H1 (cell line): ENCODE results near the gene NR5A2. TPM values are rescaled to one million over a fixed set of nuclear protein-coding genes. Genes with fewer than 3 reads are reported as not detected.

Experiments used
- CTCF ChIA-PET: fragments of 300-600 bp; sonication (Branson Sonifier 250); formaldehyde crosslinking; loops from one replicate; lab custom pipeline; 2021; ENCODE audit not compliant: partially characterized antibody; lab: Charles Lee
- POLR2A ChIA-PET: fragments of 300-600 bp; sonication (Branson Sonifier 250); formaldehyde crosslinking; loops from one replicate; lab custom pipeline; 2021; ENCODE audit warnings: inconsistent platforms; ENCODE audit not compliant: partially characterized antibody; lab: Charles Lee
- DNase-seq, 2 experiments: peaks; one replicate each; pipeline versions ENCODE4 v3.0.0 to v3.0.0-alpha.2; 2010 to 2022; ENCODE audit warnings: low spot score in 2 of 2, low read depth in 1 of 2, mixed read lengths in 1 of 2
- FAIRE-seq: peaks from 2 replicates; lab custom pipeline; 2011; peaks lifted over from hg19 to GRCh38; lab: Jason Lieb, UNC
- H2AFZ ChIP-seq: 2 replicates; pipeline ENCODE4 v1.8.1; 2012; ENCODE audit warnings: low read length, inconsistent platforms
- H2AK5ac ChIP-seq: 2 replicates; pipeline ENCODE4 v1.6.1; 2013; ENCODE audit warnings: low read depth, low read length
- H2BK120ac ChIP-seq: replicated peaks from 2 replicates; pipeline ENCODE3; 2013; ENCODE audit warnings: low read depth, low read length, inconsistent platforms
- H2BK12ac ChIP-seq: 2 replicates; pipeline ENCODE4 v1.6.1; 2013; ENCODE audit warnings: low read depth, low read length
- H2BK15ac ChIP-seq: 2 replicates; pipeline ENCODE4 v1.6.1; 2013; ENCODE audit warnings: low read length
- H2BK20ac ChIP-seq: 2 replicates; pipeline ENCODE4 v1.6.1; 2013; ENCODE audit warnings: low read length
- H2BK5ac ChIP-seq: 2 replicates; pipeline ENCODE4 v1.6.1; 2013; ENCODE audit warnings: low read depth, low read length
- H3K14ac ChIP-seq: 2 replicates; pipeline ENCODE4 v1.6.1; 2013; ENCODE audit warnings: inconsistent platforms; ENCODE audit not compliant: insufficient read length
- H3K18ac ChIP-seq: 2 replicates; pipeline ENCODE4 v1.6.1; 2013; ENCODE audit warnings: low read length; ENCODE audit errors: extremely low read depth
- H3K23ac ChIP-seq: 2 replicates; pipeline ENCODE4 v1.6.1; 2013; ENCODE audit warnings: inconsistent platforms; ENCODE audit not compliant: insufficient read length
- H3K23me2 ChIP-seq: 2 replicates; pipeline ENCODE4 v1.6.1; 2013; ENCODE audit warnings: low read depth, low read length
- H3K27ac ChIP-seq: 2 replicates; pipeline ENCODE4 v1.6.1; 2011; ENCODE audit warnings: low read depth, low read length, inconsistent platforms
- H3K27me3 ChIP-seq, 4 experiments: replicated peaks in 1 of 4; 1 replicate in 1 of 4; 2 replicates in 3 of 4; pipeline versions ENCODE4 v1.6.1 to v1.8.1; 2011 to 2013; ENCODE audit warnings: low read length in 3 of 4, mild to moderate bottlenecking in 3 of 4, inconsistent platforms in 2 of 4, mixed read lengths in 2 of 4, moderate library complexity in 1 of 4; ENCODE audit not compliant: control insufficient read depth in 3 of 4, insufficient read depth in 3 of 4; ENCODE audit errors: extremely low read depth in 1 of 4
- H3K36me3 ChIP-seq, 4 experiments: 2 replicates each; pipeline versions ENCODE4 v1.6.1 to v1.8.1; 2011 to 2013; ENCODE audit warnings: mild to moderate bottlenecking in 4 of 4, low read length in 3 of 4, moderate library complexity in 2 of 4, control low read depth in 1 of 4, inconsistent platforms in 1 of 4; ENCODE audit not compliant: insufficient read depth in 4 of 4, control insufficient read depth in 2 of 4
- H3K4ac ChIP-seq: replicated peaks from 2 replicates; pipeline ENCODE3; 2013; ENCODE audit warnings: low read length, low read depth, mixed read lengths, inconsistent platforms; ENCODE audit not compliant: insufficient read length
- H3K4me1 ChIP-seq, 4 experiments: replicated peaks in 1 of 4; 1 replicate in 1 of 4; 2 replicates in 3 of 4; pipeline versions ENCODE4 v1.6.1 to v1.8.1; 2011 to 2013; ENCODE audit warnings: low read length in 3 of 4, inconsistent platforms in 2 of 4, mixed read lengths in 1 of 4; ENCODE audit not compliant: insufficient read depth in 4 of 4, control insufficient read depth in 3 of 4
- H3K4me2 ChIP-seq, 2 experiments: 2 replicates each; pipeline versions ENCODE4 v1.6.1 to v1.8.1; 2011 to 2013; ENCODE audit warnings: low read depth in 2 of 2, low read length in 2 of 2, control low read depth in 1 of 2, inconsistent platforms in 1 of 2, mild to moderate bottlenecking in 1 of 2; ENCODE audit not compliant: insufficient read depth in 1 of 2
- H3K4me3 ChIP-seq, 4 experiments: fragments of 200-600, 300-600 bp in 1 of 4; sonication (generic), shearing (Covaris generic), sonication (Bioruptor Twin) in 1 of 4; 2 replicates each; pipeline versions ENCODE4 v1.5.1 to v1.8.1; 2011 to 2016; ENCODE audit warnings: low read length in 4 of 4, low read depth in 3 of 4, control low read depth in 2 of 4, inconsistent platforms in 2 of 4, mild to moderate bottlenecking in 2 of 4, mixed read lengths in 1 of 4, moderate library complexity in 1 of 4; ENCODE audit not compliant: insufficient read depth in 2 of 4; ENCODE audit errors: extremely low read depth in 1 of 4
- H3K56ac ChIP-seq: replicated peaks from 2 replicates; pipeline ENCODE3; 2013; ENCODE audit warnings: low read depth, mild to moderate bottlenecking, mixed read lengths, low read length, inconsistent platforms; ENCODE audit not compliant: insufficient read length
- H3K79me1 ChIP-seq: 2 replicates; pipeline ENCODE4 v1.6.1; 2013; ENCODE audit warnings: low read depth, low read length, control low read depth
- H3K79me2 ChIP-seq, 2 experiments: 2 replicates each; pipeline versions ENCODE4 v1.6.1 to v1.8.1; 2012 to 2013; ENCODE audit warnings: low read length in 2 of 2, mild to moderate bottlenecking in 2 of 2, inconsistent platforms in 1 of 2; ENCODE audit not compliant: insufficient read depth in 2 of 2, control insufficient read depth in 1 of 2
- H3K9ac ChIP-seq, 4 experiments: replicated peaks in 1 of 4; 1 replicate in 1 of 4; 2 replicates in 3 of 4; pipeline versions ENCODE4 v1.6.1 to v1.8.1; 2011 to 2013; ENCODE audit warnings: low read depth in 3 of 4, low read length in 3 of 4, control low read depth in 2 of 4, mild to moderate bottlenecking in 2 of 4, moderate library complexity in 2 of 4, inconsistent platforms in 1 of 4; ENCODE audit errors: extremely low read depth in 1 of 4
- H3K9me3 ChIP-seq, 2 experiments: 2 replicates each; pipeline versions ENCODE4 v1.6.1 to v1.8.1; 2012 to 2013; ENCODE audit warnings: mild to moderate bottlenecking in 2 of 2, moderate library complexity in 2 of 2, control low read depth in 1 of 2, inconsistent platforms in 1 of 2, low read depth in 1 of 2, low read length in 1 of 2, mixed read lengths in 1 of 2; ENCODE audit not compliant: insufficient read depth in 2 of 2
- H4K20me1 ChIP-seq, 2 experiments: replicated peaks in 1 of 2; 2 replicates each; pipeline versions ENCODE3 to v1.8.1; 2011 to 2013; ENCODE audit warnings: inconsistent platforms in 2 of 2, low read length in 2 of 2, mild to moderate bottlenecking in 1 of 2; ENCODE audit not compliant: insufficient read depth in 2 of 2, control insufficient read depth in 1 of 2
- H4K5ac ChIP-seq: 2 replicates; pipeline ENCODE4 v1.6.1; 2013; ENCODE audit warnings: low read length, low read depth, mixed read lengths, inconsistent platforms; ENCODE audit not compliant: insufficient read length
- H4K8ac ChIP-seq: 2 replicates; pipeline ENCODE4 v1.8.0; 2013; ENCODE audit warnings: mild to moderate bottlenecking, moderate library complexity, low read length, inconsistent platforms; ENCODE audit not compliant: insufficient read depth; ENCODE audit errors: extremely low read depth
- H4K91ac ChIP-seq: replicated peaks from 2 replicates; pipeline ENCODE3; 2013; ENCODE audit warnings: low read length, mixed read lengths, inconsistent platforms; ENCODE audit not compliant: insufficient read length
- RXRA ChIP-seq: IDR thresholded peaks from 2 replicates; pipeline ENCODE4 v1.6.1; 2011; ENCODE audit warnings: low read depth, mild to moderate bottlenecking, low read length, moderate library complexity; ENCODE audit not compliant: insufficient read depth
- SUZ12 ChIP-seq: fragments of 200-600 bp; sonication (generic); IDR thresholded peaks from 2 replicates; pipeline ENCODE4 v1.6.1; 2012; ENCODE audit warnings: mild to moderate bottlenecking, inconsistent platforms, low read length, moderate library complexity, mixed read lengths
- WGBS, 2 experiments: shearing (Covaris generic) in 1 of 2; methylation state at CpG; one replicate each; pipeline versions ENCODE4 v1.1.6 to v1.1.7; 2013 to 2015; ENCODE audit warnings: low lambda C conversion rate in 2 of 2, mixed read lengths in 2 of 2, inconsistent platforms in 1 of 2, low coverage in 1 of 2, missing lambda C conversion rate in 1 of 2; ENCODE audit not compliant: insufficient replicate concordance in 2 of 2, insufficient coverage in 1 of 2, insufficient read length in 1 of 2; ENCODE audit errors: extremely low coverage in 1 of 2, missing lambda C conversion rate in 1 of 2; 5-methylcytosine and 5-hydroxymethylcytosine counted together
- polyA plus RNA-seq, 7 experiments: library from polyadenylated mRNA; depleted of rRNA in 3 of 7; stranded (reverse) in 5 of 7; unstranded in 2 of 7; fragments of >200 nt in 5 of 7; fragments of 200-250 nt in 2 of 7; gene quantifications; 1 replicate in 5 of 7; 2 replicates in 1 of 7; 4 replicates in 1 of 7; pipeline versions ENCODE4 v1.2.1 to v1.2.3, GENCODE V29; 2011 to 2013; ENCODE audit warnings: missing spikeins in 2 of 7, mixed read lengths in 2 of 7
- total RNA-seq: library from RNA; stranded (reverse); fragmentation: NEBNext Ultra II Directional; extraction: Animal tissue kit (Norgen Biotek cat#: 25700); gene quantifications from 2 replicates; pipeline ENCODE4 v1.2.1, GENCODE V29; 2021
- TF ChIP-seq, protein P1 (sequence below), 3 experiments: IDR thresholded peaks; 1 replicate in 2 of 3; 2 replicates in 1 of 3; pipeline versions ENCODE4 v1.5.1 to v1.6.1; 2011; ENCODE audit warnings: low read length in 3 of 3, mild to moderate bottlenecking in 3 of 3, inconsistent platforms in 2 of 3, low read depth in 1 of 3, moderate library complexity in 1 of 3; ENCODE audit not compliant: insufficient read depth in 1 of 3; ENCODE audit errors: control extremely low read depth in 1 of 3
- TF ChIP-seq, protein P2 (sequence below): IDR thresholded peaks from 2 replicates; pipeline ENCODE4 v1.6.1; 2012; ENCODE audit warnings: inconsistent platforms

NR5A2 gene
- total and polyA plus RNA-seq, 2 of the 8 experiments (the other 6 are each of a cell fraction or from before 2014, with no cell fraction given) = 1.7 to 11.6 TPM

GRCh38 chr1:200096774-200097173 lies 69.3 kb downstream of the NR5A2 start:
- no peak for FAIRE-seq
- TF ChIP-seq RXRA (no peak), SUZ12 (no peak)
- TF ChIP-seq, protein P1, sequence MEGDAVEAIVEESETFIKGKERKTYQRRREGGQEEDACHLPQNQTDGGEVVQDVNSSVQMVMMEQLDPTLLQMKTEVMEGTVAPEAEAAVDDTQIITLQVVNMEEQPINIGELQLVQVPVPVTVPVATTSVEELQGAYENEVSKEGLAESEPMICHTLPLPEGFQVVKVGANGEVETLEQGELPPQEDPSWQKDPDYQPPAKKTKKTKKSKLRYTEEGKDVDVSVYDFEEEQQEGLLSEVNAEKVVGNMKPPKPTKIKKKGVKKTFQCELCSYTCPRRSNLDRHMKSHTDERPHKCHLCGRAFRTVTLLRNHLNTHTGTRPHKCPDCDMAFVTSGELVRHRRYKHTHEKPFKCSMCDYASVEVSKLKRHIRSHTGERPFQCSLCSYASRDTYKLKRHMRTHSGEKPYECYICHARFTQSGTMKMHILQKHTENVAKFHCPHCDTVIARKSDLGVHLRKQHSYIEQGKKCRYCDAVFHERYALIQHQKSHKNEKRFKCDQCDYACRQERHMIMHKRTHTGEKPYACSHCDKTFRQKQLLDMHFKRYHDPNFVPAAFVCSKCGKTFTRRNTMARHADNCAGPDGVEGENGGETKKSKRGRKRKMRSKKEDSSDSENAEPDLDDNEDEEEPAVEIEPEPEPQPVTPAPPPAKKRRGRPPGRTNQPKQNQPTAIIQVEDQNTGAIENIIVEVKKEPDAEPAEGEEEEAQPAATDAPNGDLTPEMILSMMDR (IDR thresholded peaks at IDR 0.05; ENCODE audit: control extremely low read depth in 1 of 3, insufficient read depth in 1 of 3, low read depth in 1 of 3, low read length in 3 of 3) = no peak
- TF ChIP-seq, protein P2, sequence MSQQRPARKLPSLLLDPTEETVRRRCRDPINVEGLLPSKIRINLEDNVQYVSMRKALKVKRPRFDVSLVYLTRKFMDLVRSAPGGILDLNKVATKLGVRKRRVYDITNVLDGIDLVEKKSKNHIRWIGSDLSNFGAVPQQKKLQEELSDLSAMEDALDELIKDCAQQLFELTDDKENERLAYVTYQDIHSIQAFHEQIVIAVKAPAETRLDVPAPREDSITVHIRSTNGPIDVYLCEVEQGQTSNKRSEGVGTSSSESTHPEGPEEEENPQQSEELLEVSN = no peak

More at GRCh38 chr1:200096774-200097173, 69.3 kb downstream of the NR5A2 start:
- no peaks in the 10 kb centered on the region for H3K27me3 ChIP-seq
- no peaks in the 10 kb centered on the region; the same call in 1 of the 2 replicates for H3K79me1 ChIP-seq
- no peak overlapping the region for H4K5ac ChIP-seq
- no peaks in the 10 kb centered on the region for H3K9me3 ChIP-seq
- H3K36me3 ChIP-seq = no peaks in the 10 kb centered on the region
- no peaks in the 10 kb centered on the region for H4K20me1 ChIP-seq
- H2BK120ac ChIP-seq = no peak overlapping the region
- H2BK12ac ChIP-seq = no peak overlapping the region
- H2AK5ac ChIP-seq = no peak overlapping the region
- H3K4ac ChIP-seq = no peak overlapping the region
- CTCF ChIA-PET = no interaction called here
- H2BK15ac ChIP-seq = no peak overlapping the region
- H3K56ac ChIP-seq = no peak overlapping the region
- no peak overlapping the region for H3K4me2 ChIP-seq
- H2BK20ac ChIP-seq = no peak overlapping the region
- H3K23me2 ChIP-seq = no peaks in the 10 kb centered on the region
- no peak overlapping the region for H3K18ac ChIP-seq
- no peak overlapping the region for H2BK5ac ChIP-seq
- POLR2A ChIA-PET = no interaction called here
- no peak for DNase-seq
- 93% methylated on average over 3 of the region's 3 CpGs; no CpG with 5 or more reads in 1 of the 2 experiments for WGBS, 2 experiments
- H2AFZ ChIP-seq = no peak overlapping the region
- no peak overlapping the region for H3K27ac ChIP-seq
- no peak overlapping the region for H4K91ac ChIP-seq
- no peak overlapping the region for H3K23ac ChIP-seq
- no peak overlapping the region for H4K8ac ChIP-seq
- H3K4me3 ChIP-seq = no peak overlapping the region
- H3K14ac ChIP-seq = no peak overlapping the region
- H3K9ac ChIP-seq = no peak overlapping the region
- H3K79me2 ChIP-seq = no peaks in the 10 kb centered on the region
- no peaks in the 10 kb centered on the region for H3K4me1 ChIP-seq
